DND-41 (cell line): ENCODE measurements around the gene COL4A1.

Source experiments
- ATAC-seq: fragments of 200-7000 bp; cut with Tn5 transposase; 3 replicates; pipeline ENCODE4 v1.9.1; 2021; ENCODE audit warnings: low read depth; ENCODE audit not compliant: insufficient read depth
- DNase-seq: peaks from one replicate; pipeline ENCODE4 v3.0.0-alpha.2; 2020
- H2AFZ ChIP-seq: 2 replicates; pipeline ENCODE4 v1.6.0; 2012; ENCODE audit warnings: low read depth, low read length
- H3K27ac ChIP-seq: 2 replicates; pipeline ENCODE4 v1.5.1; 2012; ENCODE audit warnings: low read length, inconsistent platforms
- H3K27me3 ChIP-seq: fragments of 200-600 bp; sonication (generic); 2 replicates; pipeline ENCODE4 v1.6.0; 2012; ENCODE audit warnings: low read length, mild to moderate bottlenecking, inconsistent platforms; ENCODE audit not compliant: insufficient read depth, poor library complexity
- H3K36me3 ChIP-seq: 2 replicates; pipeline ENCODE4 v1.5.1; 2012; ENCODE audit warnings: low read length, inconsistent platforms; ENCODE audit not compliant: insufficient read depth
- H3K4me1 ChIP-seq: 2 replicates; pipeline ENCODE4 v1.5.1; 2012; ENCODE audit warnings: mild to moderate bottlenecking, low read length; ENCODE audit not compliant: insufficient read depth
- H3K4me2 ChIP-seq: 2 replicates; pipeline ENCODE4 v1.6.0; 2012; ENCODE audit warnings: mild to moderate bottlenecking, moderate library complexity, low read length, inconsistent platforms; ENCODE audit not compliant: insufficient read depth
- H3K4me3 ChIP-seq, 2 experiments: fragments of 200-600 bp in 1 of 2; shearing (Covaris generic) in 1 of 2; 2 replicates each; pipeline ENCODE4 v1.5.1; 2012 to 2016; ENCODE audit warnings: inconsistent platforms in 2 of 2, low read length in 2 of 2, mild to moderate bottlenecking in 2 of 2, low read depth in 1 of 2, moderate library complexity in 1 of 2
- H3K79me2 ChIP-seq: 2 replicates; pipeline ENCODE4 v1.6.0; 2012; ENCODE audit warnings: low read length, inconsistent platforms; ENCODE audit not compliant: insufficient read depth
- H3K9ac ChIP-seq: 2 replicates; pipeline ENCODE4 v1.6.0; 2012; ENCODE audit warnings: low read depth, mild to moderate bottlenecking, inconsistent platforms, low read length, moderate library complexity
- H3K9me3 ChIP-seq: 2 replicates; pipeline ENCODE4 v1.5.1; 2012; ENCODE audit warnings: low read length, moderate library complexity, mild to moderate bottlenecking, inconsistent platforms; ENCODE audit not compliant: insufficient read depth, severe bottlenecking
- H4K20me1 ChIP-seq: 2 replicates; pipeline ENCODE4 v1.6.0; 2012; ENCODE audit warnings: low read length; ENCODE audit not compliant: insufficient read depth
- CTCF ChIP-seq: IDR thresholded peaks from 2 replicates; pipeline ENCODE4 v1.5.1; 2012; ENCODE audit warnings: borderline replicate concordance, low read length, moderate library complexity, mild to moderate bottlenecking; ENCODE audit not compliant: poor library complexity, severe bottlenecking; ENCODE audit errors: extremely low read depth
- EZH2 ChIP-seq: IDR thresholded peaks from 3 replicates; pipeline ENCODE4 v1.6.1; 2012; ENCODE audit warnings: borderline replicate concordance, low read depth, mild to moderate bottlenecking, moderate library complexity, low read length, inconsistent platforms; ENCODE audit not compliant: severe bottlenecking

The COL4A1 gene

DNA sequence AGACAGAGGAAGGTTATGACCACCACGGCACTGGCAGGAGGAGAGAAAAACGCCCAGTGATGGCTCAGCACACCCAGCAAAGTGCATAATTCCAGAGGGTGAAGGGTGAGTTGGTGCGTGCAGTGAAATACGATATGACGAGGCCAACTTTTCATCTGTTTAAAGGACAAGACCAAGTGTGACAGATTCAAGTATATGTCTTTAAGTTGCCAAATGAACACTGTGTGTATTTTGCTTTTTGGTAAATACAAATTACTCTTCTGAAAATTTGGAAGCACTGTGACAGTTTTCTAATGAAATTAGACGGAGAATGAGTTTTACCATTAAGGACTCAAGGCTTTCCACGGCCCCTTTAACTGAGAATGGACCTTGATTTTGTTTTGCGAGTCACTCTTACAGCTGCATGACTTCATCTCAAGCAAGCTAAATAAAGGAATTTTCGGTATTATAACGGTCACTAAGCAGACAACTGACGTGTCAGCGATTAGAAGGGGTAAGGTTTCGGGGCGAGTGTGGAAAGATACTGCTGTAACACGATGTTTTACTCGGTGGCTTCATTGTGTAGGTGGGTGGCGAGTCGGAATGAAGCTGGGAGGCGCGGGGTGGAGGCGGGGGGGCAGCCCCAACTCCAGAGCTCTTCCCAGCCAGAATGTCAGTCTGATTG is 23.0 kb upstream of the COL4A1 start:
- DNase-seq: no peak
- no peak overlapping the region for H3K27ac ChIP-seq
- ATAC-seq: no peak
- no peak overlapping the region for H3K4me3 ChIP-seq
- H3K9me3 ChIP-seq: no peaks in the 10 kb centered on the region
- H3K36me3 ChIP-seq: no peaks in the 10 kb centered on the region
- TF ChIP-seq CTCF (no peak), EZH2 (no peak)
- no peaks in the 10 kb centered on the region for H4K20me1 ChIP-seq
- no peaks in the 10 kb centered on the region for H3K79me2 ChIP-seq
- no peak overlapping the region for H3K4me2 ChIP-seq
- H2AFZ ChIP-seq: no peak overlapping the region
- H3K27me3 ChIP-seq: peaks cover 63% of the 10 kb centered on the region
- H3K9ac ChIP-seq: no peak overlapping the region
- no peaks in the 10 kb centered on the region for H3K4me1 ChIP-seq

GRCh38 chr13:110329258-110329657 is 22.3 kb upstream of the COL4A1 start:
- no peak overlapping the region for H3K4me2 ChIP-seq
- H2AFZ ChIP-seq: no peak overlapping the region
- no peaks in the 10 kb centered on the region for H3K4me1 ChIP-seq
- no peaks in the 10 kb centered on the region for H3K9me3 ChIP-seq
- H3K9ac ChIP-seq: no peak overlapping the region
- peaks cover 63% of the 10 kb centered on the region for H3K27me3 ChIP-seq
- no peak overlapping the region for H3K4me3 ChIP-seq
- ATAC-seq (no peak), DNase-seq (no peak)
- no peak overlapping the region for H3K27ac ChIP-seq
- TF ChIP-seq EZH2 (no peak), CTCF (no peak)
- no peaks in the 10 kb centered on the region for H3K36me3 ChIP-seq
- no peaks in the 10 kb centered on the region for H3K79me2 ChIP-seq
- H4K20me1 ChIP-seq: no peaks in the 10 kb centered on the region

DNA sequence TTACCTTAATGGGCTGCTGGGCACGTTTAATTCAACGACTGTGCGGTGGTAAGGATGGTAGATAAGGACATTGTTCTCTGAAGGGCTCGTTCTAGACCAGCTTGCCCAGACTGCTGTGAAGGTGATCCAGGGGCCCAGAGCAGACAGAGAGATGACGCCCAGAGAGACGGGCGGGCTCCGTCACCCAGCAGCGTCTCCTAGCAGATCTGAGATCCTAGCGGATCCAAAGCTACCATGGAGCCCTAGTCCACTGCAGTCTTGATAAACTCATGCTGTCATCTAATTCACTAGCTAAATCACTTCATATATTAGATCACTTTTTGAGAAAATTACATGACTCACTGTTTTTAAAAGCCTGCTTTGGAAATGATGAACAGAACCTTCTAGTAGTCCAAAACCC is 21.6 kb upstream of the COL4A1 start:
- no peak overlapping the region for H3K27ac ChIP-seq
- H3K4me2 ChIP-seq: no peak overlapping the region
- no peak overlapping the region for H2AFZ ChIP-seq
- H3K79me2 ChIP-seq: no peaks in the 10 kb centered on the region
- no peaks in the 10 kb centered on the region for H3K4me1 ChIP-seq
- no peak for ATAC-seq
- H3K4me3 ChIP-seq: no peak overlapping the region
- DNase-seq: no peak
- H3K9ac ChIP-seq: no peak overlapping the region
- no peaks in the 10 kb centered on the region for H3K36me3 ChIP-seq
- TF ChIP-seq EZH2 (no peak), CTCF (no peak)
- H4K20me1 ChIP-seq: no peaks in the 10 kb centered on the region
- H3K27me3 ChIP-seq: peaks cover 61% of the 10 kb centered on the region
- H3K9me3 ChIP-seq: no peaks in the 10 kb centered on the region
